ENCODE data around the gene FAM210B.

GRCh38 chr20:56400001-56400640, 41.3 kb downstream of the FAM210B start:
- TF ChIP-seq POLR2A (IDR thresholded peaks at IDR 0.05), result no peak
- TF ChIP-seq CTCF (IDR thresholded peaks at IDR 0.05), result peak; percentile 31 to 58 (median 41)
